GM10266 (cell line): ENCODE results near the gene SPATA4.

ENCODE experiments used
- DNase-seq: peaks from one replicate; pipeline ENCODE4 v3.0.0; 2012; ENCODE audit errors: extremely low spot score
- CTCF ChIP-seq: IDR thresholded peaks from 2 replicates; pipeline ENCODE4 v1.5.1; 2012; ENCODE audit warnings: mild to moderate bottlenecking, low read depth; ENCODE audit not compliant: control insufficient read depth, insufficient read depth; ENCODE audit errors: missing control alignments

SPATA4 gene

GRCh38 chr4:176156656-176157055, 38.7 kb downstream of the SPATA4 start:
- no peak for DNase-seq
- no peak for TF ChIP-seq CTCF

- no peak for TF ChIP-seq CTCF
- DNase-seq: no peak
These were observed 42.3 kb downstream of the SPATA4 start for GRCh38 chr4:176153124-176153523.

- TF ChIP-seq CTCF: no peak
- DNase-seq: no peak
These were observed 44.7 kb downstream of the SPATA4 start for GRCh38 chr4:176150704-176151103.

- TF ChIP-seq CTCF: peak; percentile 8
- peak; percentile 4 for DNase-seq
These were observed 45.1 kb downstream of the SPATA4 start for GRCh38 chr4:176150356-176150682.

- TF ChIP-seq CTCF: no peak
- DNase-seq: no peak
These were observed 45.6 kb downstream of the SPATA4 start for GRCh38 chr4:176149680-176150355.

- DNase-seq: no peak
- no peak for TF ChIP-seq CTCF
These were observed 53.1 kb downstream of the SPATA4 start for GRCh38 chr4:176142253-176142652.

- TF ChIP-seq CTCF: no peak
- DNase-seq: no peak
These were observed 55.9 kb downstream of the SPATA4 start for GRCh38 chr4:176139518-176139917.
